HUES64 (cell line): ENCODE data around the gene NPAS2.

ENCODE experiments used
- H3K27ac ChIP-seq: 2 replicates; pipeline ENCODE4 v1.7.0; 2013; ENCODE audit warnings: low read depth, low read length, inconsistent platforms
- H3K27me3 ChIP-seq: 2 replicates; pipeline ENCODE4 v1.6.1; 2013; ENCODE audit warnings: mild to moderate bottlenecking, low read length; ENCODE audit not compliant: insufficient read depth
- H3K36me3 ChIP-seq: 2 replicates; pipeline ENCODE4 v1.6.1; 2013; ENCODE audit warnings: mild to moderate bottlenecking, low read length; ENCODE audit not compliant: insufficient read depth
- H3K4me1 ChIP-seq: 2 replicates; pipeline ENCODE4 v1.6.1; 2013; ENCODE audit warnings: mild to moderate bottlenecking, low read length, moderate library complexity; ENCODE audit not compliant: insufficient read depth
- H3K4me3 ChIP-seq: 2 replicates; pipeline ENCODE4 v1.5.1; 2013; ENCODE audit warnings: mild to moderate bottlenecking, low read length, moderate library complexity
- H3K9ac ChIP-seq: 2 replicates; pipeline ENCODE4 v1.6.1; 2013; ENCODE audit warnings: mild to moderate bottlenecking, low read depth, low read length
- H3K9me3 ChIP-seq: 2 replicates; pipeline ENCODE4 v1.6.1; 2013; ENCODE audit warnings: low read depth, low read length; ENCODE audit not compliant: insufficient read depth
- WGBS: fragments of 150-250, 120-280 bp; methylation state at CpG from one replicate; pipeline ENCODE4 v1.1.7; 2013; ENCODE audit warnings: missing lambda C conversion rate; 5-methylcytosine and 5-hydroxymethylcytosine counted together

Gene NPAS2

GRCh38 chr2:100857341-100857740 lies 37.4 kb downstream of the NPAS2 start:
- no peaks in the 10 kb centered on the region for H3K27me3 ChIP-seq
- 90% methylated on average over 6 of the region's 6 CpGs for WGBS
- no peak overlapping the region for H3K27ac ChIP-seq
- H3K4me1 ChIP-seq, result no peaks in the 10 kb centered on the region
- H3K4me3 ChIP-seq, result no peak overlapping the region
- no peaks in the 10 kb centered on the region for H3K36me3 ChIP-seq
- no peaks in the 10 kb centered on the region for H3K9me3 ChIP-seq
- no peak overlapping the region for H3K9ac ChIP-seq

GRCh38 chr2:100857915-100858314 lies 38.0 kb downstream of the NPAS2 start:
- H3K9ac ChIP-seq, result no peak overlapping the region
- no peaks in the 10 kb centered on the region for H3K27me3 ChIP-seq
- H3K27ac ChIP-seq, result no peak overlapping the region
- H3K4me1 ChIP-seq, result no peaks in the 10 kb centered on the region
- H3K36me3 ChIP-seq, result no peaks in the 10 kb centered on the region
- 91% methylated on average over 3 of the region's 3 CpGs for WGBS
- no peak overlapping the region for H3K4me3 ChIP-seq
- no peaks in the 10 kb centered on the region for H3K9me3 ChIP-seq

GRCh38 chr2:100859902-100860301 lies 40.0 kb downstream of the NPAS2 start:
- Histone ChIP-seq H3K4me1 (no peaks in the 10 kb centered on the region), H3K4me3 (no peak overlapping the region), H3K9me3 (no peaks in the 10 kb centered on the region), H3K9ac (no peak overlapping the region), H3K27me3 (no peaks in the 10 kb centered on the region), H3K27ac (no peak overlapping the region), H3K36me3 (no peaks in the 10 kb centered on the region)
- WGBS, result 91% methylated on average over 2 of the region's 2 CpGs

DNA sequence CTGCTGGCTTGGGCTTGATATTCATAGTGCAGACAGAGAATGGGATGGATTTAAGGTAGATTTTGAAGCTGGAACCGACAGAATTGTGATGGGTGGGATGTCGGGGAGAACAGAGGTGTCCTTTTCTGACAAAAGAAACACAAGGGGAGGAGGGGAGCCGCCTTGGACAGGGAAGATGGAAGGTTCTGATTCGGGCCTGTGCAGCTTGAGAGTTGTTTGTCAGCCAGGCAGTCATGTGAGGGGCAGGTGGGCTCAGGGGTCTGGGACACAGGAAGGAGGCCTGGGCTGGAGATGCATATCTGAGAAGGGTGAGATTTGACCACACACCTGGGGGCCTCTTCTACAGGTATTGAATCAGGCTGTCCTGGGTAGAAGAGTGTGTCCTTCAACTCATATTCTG lies 41.4 kb downstream of the NPAS2 start:
- 85% methylated on average over 4 of the region's 4 CpGs for WGBS
- no peaks in the 10 kb centered on the region for H3K9me3 ChIP-seq
- no peaks in the 10 kb centered on the region for H3K4me1 ChIP-seq
- H3K9ac ChIP-seq, result no peak overlapping the region
- no peaks in the 10 kb centered on the region for H3K27me3 ChIP-seq
- H3K36me3 ChIP-seq, result no peaks in the 10 kb centered on the region
- no peak overlapping the region for H3K4me3 ChIP-seq
- no peak overlapping the region for H3K27ac ChIP-seq

DNA sequence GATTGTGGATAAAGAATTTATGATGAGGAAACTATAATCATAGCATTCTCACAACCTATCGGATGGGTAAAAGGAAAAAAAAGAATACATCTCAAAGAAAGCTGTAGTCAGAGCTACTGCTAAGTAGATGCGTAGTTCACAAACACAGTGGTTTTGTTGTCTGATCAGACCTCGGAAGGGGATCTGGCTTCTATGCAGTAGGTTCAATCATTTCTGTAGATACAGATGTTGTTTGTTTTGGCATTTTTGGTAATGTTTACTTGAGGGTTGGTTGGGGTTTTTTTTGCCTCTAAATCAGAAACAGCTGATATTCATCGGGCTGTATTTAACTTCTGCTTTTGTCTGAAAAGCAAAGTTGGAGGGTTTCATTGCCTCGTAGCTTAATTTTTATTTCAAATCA lies 42.1 kb downstream of the NPAS2 start:
- Histone ChIP-seq H3K27ac (no peak overlapping the region), H3K36me3 (no peaks in the 10 kb centered on the region), H3K27me3 (no peaks in the 10 kb centered on the region), H3K4me1 (no peaks in the 10 kb centered on the region), H3K9me3 (no peaks in the 10 kb centered on the region), H3K9ac (no peak overlapping the region), H3K4me3 (no peak overlapping the region)
- WGBS, result 96% methylated on average over 5 of the region's 5 CpGs

DNA sequence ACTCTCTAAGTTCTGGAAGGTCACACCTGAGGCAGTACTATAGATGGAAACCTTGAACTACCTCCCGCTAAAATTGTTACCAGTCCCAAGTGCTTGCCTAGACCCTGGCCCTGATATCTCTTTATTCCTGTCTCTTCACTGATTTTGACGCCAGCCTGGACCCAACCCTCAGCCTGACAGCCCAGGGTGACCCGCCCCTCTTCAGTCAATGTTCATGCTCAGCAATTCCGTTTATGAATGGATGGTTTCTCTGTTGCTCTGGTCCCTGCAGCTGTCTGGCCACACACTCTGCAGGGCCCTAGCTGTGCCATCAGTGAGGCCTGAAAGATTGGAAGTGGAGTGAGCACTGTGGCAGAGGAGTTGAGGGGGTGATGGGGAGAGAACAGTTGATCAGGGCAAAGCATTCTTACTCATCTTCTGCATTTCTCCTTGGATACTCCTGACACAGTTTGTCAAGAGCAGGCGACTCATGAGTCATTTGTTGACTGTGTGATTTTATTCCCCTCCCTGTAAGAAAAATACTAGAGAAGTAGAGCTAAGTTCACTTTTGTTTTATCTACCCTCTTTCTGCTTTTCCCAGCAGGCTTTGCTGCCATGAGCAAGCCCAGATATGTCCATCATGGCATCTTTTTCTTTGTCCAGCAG lies 46.0 kb downstream of the NPAS2 start:
- no peak overlapping the region for H3K9ac ChIP-seq
- H3K4me3 ChIP-seq, result no peak overlapping the region
- peaks cover 11% of the 10 kb centered on the region; the same call in 1 of the 2 replicates for H3K9me3 ChIP-seq
- H3K4me1 ChIP-seq, result no peaks in the 10 kb centered on the region
- H3K27me3 ChIP-seq, result no peaks in the 10 kb centered on the region
- H3K36me3 ChIP-seq, result no peaks in the 10 kb centered on the region
- 93% methylated on average over 5 of the region's 5 CpGs for WGBS
- no peak overlapping the region for H3K27ac ChIP-seq

- H3K4me1 ChIP-seq, result 0 out of 2 replicates have a peak, but pooled peaks cover 3% of the 10 kb centered on the region
- no peak overlapping the region for H3K9ac ChIP-seq
- no peak overlapping the region for H3K4me3 ChIP-seq
- no peak overlapping the region for H3K27ac ChIP-seq
- peaks cover 11% of the 10 kb centered on the region; the same call in 1 of the 2 replicates for H3K9me3 ChIP-seq
- no peaks in the 10 kb centered on the region for H3K36me3 ChIP-seq
- H3K27me3 ChIP-seq, result no peaks in the 10 kb centered on the region
Observed at GRCh38 chr2:100868083-100868482, 48.1 kb downstream of the NPAS2 start.

- no peaks in the 10 kb centered on the region for H3K27me3 ChIP-seq
- H3K36me3 ChIP-seq, result no peaks in the 10 kb centered on the region
- H3K4me1 ChIP-seq, result 0 out of 2 replicates have a peak, but pooled peaks cover 3% of the 10 kb centered on the region
- no peak overlapping the region for H3K27ac ChIP-seq
- WGBS, result 96% methylated on average over 3 of the region's 3 CpGs
- no peak overlapping the region for H3K9ac ChIP-seq
- H3K9me3 ChIP-seq, result peaks cover 11% of the 10 kb centered on the region; the same call in 1 of the 2 replicates
- no peak overlapping the region for H3K4me3 ChIP-seq
Observed at GRCh38 chr2:100869120-100869519, 49.2 kb downstream of the NPAS2 start.

- no peaks in the 10 kb centered on the region for H3K27me3 ChIP-seq
- H3K9ac ChIP-seq, result no peak overlapping the region
- H3K36me3 ChIP-seq, result no peaks in the 10 kb centered on the region
- no peak overlapping the region for H3K4me3 ChIP-seq
- peaks cover 11% of the 10 kb centered on the region; the same call in 1 of the 2 replicates for H3K9me3 ChIP-seq
- peaks cover 6% of the 10 kb centered on the region for H3K4me1 ChIP-seq
- H3K27ac ChIP-seq, result no peak overlapping the region
- WGBS, result 83% methylated on average over 6 of the region's 6 CpGs
Observed at GRCh38 chr2:100870652-100871531, 51.0 kb downstream of the NPAS2 start.

- Histone ChIP-seq H3K4me3 (no peak overlapping the region), H3K27ac (no peak overlapping the region), H3K4me1 (peaks cover 10% of the 10 kb centered on the region), H3K36me3 (no peaks in the 10 kb centered on the region), H3K9ac (no peak overlapping the region), H3K27me3 (no peaks in the 10 kb centered on the region), H3K9me3 (no peaks in the 10 kb centered on the region)
- WGBS, result 82% methylated on average over 20 of the region's 20 CpGs
Observed at GRCh38 chr2:100875516-100876230, 55.7 kb downstream of the NPAS2 start.
